GM12801 (cell line): ENCODE data around the gene DLG2.

Source experiments
- TF ChIP-seq, protein P1 (sequence below): IDR thresholded peaks from one replicate; pipeline ENCODE4 v1.5.1; 2011; ENCODE audit warnings: control low read depth; ENCODE audit not compliant: insufficient read length; ENCODE audit errors: extremely low read depth

Gene DLG2

DNA sequence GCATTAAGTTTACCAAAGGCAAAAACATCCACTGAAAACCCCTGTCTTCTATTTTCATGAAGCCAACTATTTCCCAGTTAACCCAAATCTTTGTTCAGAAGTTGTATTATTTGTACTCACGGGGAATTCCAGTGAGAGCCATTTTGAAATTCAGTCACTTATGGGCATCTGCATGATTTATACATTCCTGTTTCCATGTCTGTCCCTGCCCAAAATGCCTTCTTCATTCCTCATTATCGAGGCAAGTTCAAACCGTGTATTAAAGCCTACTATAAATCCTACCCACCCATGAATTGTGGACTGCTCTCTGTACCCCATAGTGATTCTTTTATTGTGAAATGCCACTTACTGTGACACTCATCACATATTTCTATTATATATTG, 772.7 kb downstream of the DLG2 start:
- TF ChIP-seq, protein P1, sequence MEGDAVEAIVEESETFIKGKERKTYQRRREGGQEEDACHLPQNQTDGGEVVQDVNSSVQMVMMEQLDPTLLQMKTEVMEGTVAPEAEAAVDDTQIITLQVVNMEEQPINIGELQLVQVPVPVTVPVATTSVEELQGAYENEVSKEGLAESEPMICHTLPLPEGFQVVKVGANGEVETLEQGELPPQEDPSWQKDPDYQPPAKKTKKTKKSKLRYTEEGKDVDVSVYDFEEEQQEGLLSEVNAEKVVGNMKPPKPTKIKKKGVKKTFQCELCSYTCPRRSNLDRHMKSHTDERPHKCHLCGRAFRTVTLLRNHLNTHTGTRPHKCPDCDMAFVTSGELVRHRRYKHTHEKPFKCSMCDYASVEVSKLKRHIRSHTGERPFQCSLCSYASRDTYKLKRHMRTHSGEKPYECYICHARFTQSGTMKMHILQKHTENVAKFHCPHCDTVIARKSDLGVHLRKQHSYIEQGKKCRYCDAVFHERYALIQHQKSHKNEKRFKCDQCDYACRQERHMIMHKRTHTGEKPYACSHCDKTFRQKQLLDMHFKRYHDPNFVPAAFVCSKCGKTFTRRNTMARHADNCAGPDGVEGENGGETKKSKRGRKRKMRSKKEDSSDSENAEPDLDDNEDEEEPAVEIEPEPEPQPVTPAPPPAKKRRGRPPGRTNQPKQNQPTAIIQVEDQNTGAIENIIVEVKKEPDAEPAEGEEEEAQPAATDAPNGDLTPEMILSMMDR, result no peak

DNA sequence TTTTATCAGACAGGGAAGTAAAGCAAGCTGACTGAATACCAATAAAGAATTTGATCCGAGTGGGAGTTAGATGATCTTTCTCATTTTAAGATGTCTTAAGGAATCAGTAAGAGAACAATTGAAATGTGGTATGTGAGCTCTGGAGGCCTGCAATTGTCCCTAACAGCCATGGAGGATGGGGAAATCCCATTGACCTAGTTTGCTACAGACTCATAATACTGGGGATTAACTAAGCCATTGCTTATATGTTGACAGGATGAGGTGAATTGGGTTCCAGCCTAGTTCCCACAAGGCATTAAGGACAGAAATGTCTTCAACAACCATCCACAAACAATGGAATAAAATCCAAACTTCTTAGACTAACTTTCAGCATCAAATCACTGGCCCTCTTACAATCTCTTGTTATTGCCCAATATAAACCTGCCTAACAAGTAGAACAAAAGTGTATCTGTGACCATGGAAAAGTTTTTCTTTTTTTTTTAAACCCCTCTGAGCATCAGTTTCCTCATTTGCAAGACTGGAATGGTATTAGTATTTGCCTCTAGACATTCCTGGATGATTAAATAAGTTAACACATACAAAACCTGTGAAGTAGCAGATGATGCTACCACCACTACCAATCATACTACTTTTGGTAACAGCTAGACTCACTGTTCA, 773.2 kb downstream of the DLG2 start:
- TF ChIP-seq, protein P1, result no peak

DNA sequence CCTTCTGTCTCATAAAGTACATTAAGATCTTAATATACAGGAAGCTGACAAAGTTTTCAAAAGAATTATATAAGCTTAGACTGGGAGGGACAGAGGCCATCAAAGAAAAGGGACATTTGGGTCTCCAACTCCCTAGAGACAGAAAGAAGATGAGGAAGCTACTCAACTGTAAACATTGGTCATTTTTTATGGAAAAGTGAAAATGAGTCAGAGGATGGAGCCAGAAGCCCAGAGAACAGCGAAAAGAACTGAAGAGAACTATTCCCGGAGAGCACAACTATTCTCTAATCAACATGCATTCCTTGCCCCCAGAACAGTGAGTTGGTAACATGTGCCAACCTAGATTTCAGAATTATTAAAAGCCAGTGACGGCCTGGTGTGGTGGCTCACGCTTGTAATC, 779.3 kb downstream of the DLG2 start:
- TF ChIP-seq, protein P1, result no peak

DNA sequence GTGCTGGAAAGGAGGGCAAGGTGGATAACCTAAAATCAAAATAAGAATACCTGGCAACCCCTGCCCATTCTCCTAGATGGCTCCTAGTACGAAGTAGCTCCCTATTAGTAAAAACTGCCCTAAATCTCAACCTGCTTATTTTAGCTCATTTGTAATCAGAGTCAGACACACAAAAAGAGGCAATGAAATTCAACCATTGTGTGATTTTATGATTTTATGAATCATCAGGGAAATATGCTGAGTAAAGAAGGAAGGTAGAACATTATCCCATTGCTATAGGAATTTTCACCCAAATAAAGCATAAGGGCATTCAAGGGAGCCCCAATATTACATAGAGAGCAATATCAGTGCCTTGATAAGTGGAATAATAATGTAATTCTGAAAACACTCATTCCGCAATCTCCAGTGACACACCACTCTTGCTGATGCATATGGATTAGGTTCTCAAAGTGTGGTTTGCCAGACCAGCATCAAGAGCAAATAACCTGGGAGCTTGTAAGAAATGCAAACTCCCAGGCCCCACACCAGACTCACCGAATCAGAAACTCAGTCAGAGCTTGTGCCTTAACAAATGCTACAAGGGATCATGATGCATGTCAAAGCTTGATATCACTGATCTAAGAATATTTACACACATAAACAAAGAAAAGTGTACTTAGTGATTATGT, 789.6 kb downstream of the DLG2 start:
- TF ChIP-seq, protein P1, result no peak

DNA sequence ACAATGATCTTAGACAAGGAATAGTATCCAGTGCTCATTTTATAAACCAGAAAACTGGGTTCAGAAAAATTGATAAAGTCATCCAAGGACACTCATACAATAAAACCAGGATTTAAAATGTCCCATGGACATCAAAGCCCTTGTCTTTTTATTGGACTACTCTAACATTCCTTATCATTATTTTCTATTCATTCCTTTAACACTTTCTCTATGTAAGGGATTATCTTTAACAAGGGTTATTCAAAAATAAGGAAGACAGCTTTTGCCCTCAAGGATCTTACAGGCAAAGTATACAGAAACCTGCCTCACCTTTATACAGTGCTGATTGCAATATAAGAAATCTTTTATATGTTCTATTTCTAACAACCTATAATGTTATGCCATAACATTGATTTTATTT, 790.8 kb downstream of the DLG2 start:
- TF ChIP-seq, protein P1, result no peak

DNA sequence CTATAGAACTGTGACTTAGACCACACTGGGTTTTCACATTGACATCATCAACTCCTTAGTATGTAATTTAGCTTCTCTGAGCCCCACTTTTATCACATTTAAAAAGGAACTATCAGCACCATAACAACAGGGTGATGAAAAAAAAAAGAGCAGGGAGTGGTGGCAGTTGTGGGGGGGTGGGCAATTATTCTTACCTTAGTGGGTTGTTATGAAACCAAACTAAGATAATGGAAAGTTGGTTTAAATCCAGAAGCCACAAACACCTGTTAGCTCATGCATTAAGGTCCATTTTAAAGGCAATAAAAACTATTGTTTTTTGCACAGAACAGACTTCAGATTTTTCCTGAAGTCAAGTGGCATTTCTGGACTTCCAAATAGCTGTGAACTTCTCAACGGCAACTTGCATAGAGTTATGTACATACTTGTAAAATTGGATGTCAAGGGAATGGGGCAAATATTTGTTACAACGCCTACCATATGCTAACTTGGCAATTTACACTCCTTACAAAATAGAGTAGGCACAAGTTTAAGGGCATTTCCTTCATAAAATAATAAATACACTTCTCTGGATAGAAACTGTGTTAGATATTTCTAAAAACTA, 793.6 kb downstream of the DLG2 start:
- TF ChIP-seq, protein P1, result no peak

DNA sequence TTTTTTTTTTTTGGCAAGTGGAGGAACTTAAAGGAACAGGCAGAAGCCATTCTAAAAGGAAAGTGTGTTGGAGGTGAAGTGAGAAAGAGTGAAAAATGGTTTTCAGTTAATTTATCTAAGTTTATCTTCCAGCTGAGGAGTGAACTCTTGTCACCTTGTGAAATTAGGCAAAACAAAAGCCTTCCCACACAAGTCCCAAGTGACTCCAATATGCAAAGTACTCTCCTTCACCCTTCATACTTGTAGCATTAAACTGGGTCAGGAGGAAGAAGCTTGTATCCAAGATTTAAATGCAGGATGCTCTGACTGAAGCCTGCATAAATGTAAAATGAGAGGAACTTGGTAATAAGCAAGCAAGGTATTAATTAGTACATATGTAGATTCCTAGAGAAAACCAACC, 796.8 kb downstream of the DLG2 start:
- TF ChIP-seq, protein P1, result no peak
